ENCODE results near the gene SEC24C. TPM values are rescaled to one million over a fixed set of nuclear protein-coding genes. Genes with fewer than 3 reads are reported as not detected.
"Not testable (repeated sequence)": the region's sequence is repeated elsewhere in the genome, so short reads cannot be mapped to it uniquely, and the experiment has no call there.

SEC24C gene
- total and polyA plus RNA-seq, 2 of the 4 experiments (the other 2 are of a cell fraction): 74.2 to 88.9 TPM

DNA sequence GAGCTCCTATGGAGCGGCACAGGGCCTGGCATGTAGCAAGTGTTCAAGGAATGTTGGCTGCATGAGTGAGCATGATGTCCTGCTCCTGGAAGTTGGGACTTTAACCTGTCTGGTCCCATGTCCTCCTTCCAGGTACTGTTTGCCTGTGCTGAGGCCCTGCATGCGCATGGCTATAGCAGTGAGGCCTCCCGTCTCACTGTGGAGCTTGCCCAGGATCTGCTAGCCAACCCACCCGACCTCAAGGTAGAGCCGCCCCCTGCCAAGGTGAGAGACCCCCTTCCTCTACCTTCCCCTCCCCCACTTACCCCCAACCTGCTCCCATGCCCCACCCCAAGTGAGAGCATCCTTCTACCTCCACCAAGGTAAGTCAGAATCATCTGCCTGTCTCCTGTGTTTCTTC is 49.3 kb downstream of the SEC24C start:
- no peak overlapping the region for H3K9ac ChIP-seq (ENCODE audit: low read depth, low read length)
- H3K9me3 ChIP-seq (ENCODE audit: control insufficient read depth, insufficient read depth, low read length): no peaks in the 10 kb centered on the region
- no peak overlapping the region for H2AFZ ChIP-seq (replicated peaks; ENCODE audit: low read length, poor library complexity)
- ChIA-PET CTCF (no interaction called here), POLR2A (ENCODE audit: unreplicated experiment) (no interaction called here)
- in situ Hi-C loops (cut with MboI; ENCODE audit: low sequenced_read_pairs) (no loop called here), dilution Hi-C loops (cut with HindIII; ENCODE audit: low sequenced_read_pairs, unreplicated experiment) (no loop called here), intact Hi-C loops (cut with micrococcal nuclease) (no loop called here)
- no peak overlapping the region for H3K4me3 ChIP-seq (ENCODE audit: insufficient read depth, low read depth, low read length)
- H4K8ac ChIP-seq (ENCODE audit: low read depth in 2 of 2, low read length in 2 of 2): no peak overlapping the region
- no peak overlapping the region for H2BK15ac ChIP-seq (ENCODE audit: low read depth, low read length)
- no peak for ATAC-seq (ENCODE audit: low read depth)
- DNase-seq: no peak
- peaks cover 87% of the 10 kb centered on the region for H3K36me3 ChIP-seq (ENCODE audit: control insufficient read depth, insufficient read depth, low read length)
- no peak for TF ChIP-seq NFE2L2 (IDR thresholded peaks at IDR 0.05; ENCODE audit: low read depth, low read length)
- TF ChIP-seq MAFK (IDR thresholded peaks at IDR 0.05; ENCODE audit: low read depth, low read length): no peak
- no peak for TF ChIP-seq RFX5 (IDR thresholded peaks at IDR 0.05; ENCODE audit: low read depth, low read length)
- no peak for TF ChIP-seq MXI1 (IDR thresholded peaks at IDR 0.05; ENCODE audit: borderline replicate concordance, low read depth, low read length)
- no peak for TF ChIP-seq BHLHE40 (IDR thresholded peaks at IDR 0.05; ENCODE audit: low read depth, low read length)
- no peak overlapping the region for H2AK5ac ChIP-seq (ENCODE audit: low read depth, low read length)
- no peak overlapping the region for H4K5ac ChIP-seq (ENCODE audit: low read depth, low read length)
- H3K79me1 ChIP-seq (ENCODE audit: low read depth in 1 of 2, low read length in 2 of 2): peaks cover 12 to 30% of the 10 kb centered on the region in 2 experiments
- no peak overlapping the region for H2BK5ac ChIP-seq (ENCODE audit: low read depth, low read length, poor library complexity, severe bottlenecking)
- H3K27ac ChIP-seq (ENCODE audit: insufficient read depth, low read length): no peak overlapping the region
- H2BK120ac ChIP-seq (ENCODE audit: low read depth, low read length): no peak overlapping the region
- peaks cover 11% of the 10 kb centered on the region for H4K20me1 ChIP-seq (ENCODE audit: insufficient read depth, low read length)
- H3K14ac ChIP-seq (replicated peaks; ENCODE audit: low read depth, low read length): no peak overlapping the region
- H3K27me3 ChIP-seq (ENCODE audit: control insufficient read depth, insufficient read depth, low read length): no peaks in the 10 kb centered on the region
- no TSS peak for BruUV-seq (replicated peaks)
- no peak overlapping the region for H3K4ac ChIP-seq (ENCODE audit: low read depth, low read length)
- no peak overlapping the region for H3K23ac ChIP-seq (ENCODE audit: low read depth, low read length)
- no peak overlapping the region for H3K56ac ChIP-seq (ENCODE audit: extremely low read depth, insufficient read depth, low read length)
- no peak overlapping the region for H2AK9ac ChIP-seq (replicated peaks; ENCODE audit: low read depth, low read length, poor library complexity)
- 100% methylated on average over 3 of the region's 5 CpGs; no CpG with 5 or more reads in 1 of the 2 experiments for WGBS, 2 experiments (ENCODE audit: extremely low coverage in 2 of 2, insufficient read length in 1 of 2)
- H3K9me1 ChIP-seq (ENCODE audit: insufficient read depth, low read length): 0 out of 2 replicates have a peak, but pooled peaks cover 7% of the 10 kb centered on the region
- no peaks in the 10 kb centered on the region for H3K4me1 ChIP-seq (ENCODE audit: control insufficient read depth, insufficient read depth, low read length)
- no peak overlapping the region for H3K18ac ChIP-seq (ENCODE audit: low read depth, low read length)
- H2BK20ac ChIP-seq (ENCODE audit: low read depth, low read length): no peak overlapping the region
- no peak overlapping the region for H3K4me2 ChIP-seq (ENCODE audit: low read depth, low read length)
- H4K91ac ChIP-seq (ENCODE audit: insufficient read depth, low read depth, low read length): no peak overlapping the region

DNA sequence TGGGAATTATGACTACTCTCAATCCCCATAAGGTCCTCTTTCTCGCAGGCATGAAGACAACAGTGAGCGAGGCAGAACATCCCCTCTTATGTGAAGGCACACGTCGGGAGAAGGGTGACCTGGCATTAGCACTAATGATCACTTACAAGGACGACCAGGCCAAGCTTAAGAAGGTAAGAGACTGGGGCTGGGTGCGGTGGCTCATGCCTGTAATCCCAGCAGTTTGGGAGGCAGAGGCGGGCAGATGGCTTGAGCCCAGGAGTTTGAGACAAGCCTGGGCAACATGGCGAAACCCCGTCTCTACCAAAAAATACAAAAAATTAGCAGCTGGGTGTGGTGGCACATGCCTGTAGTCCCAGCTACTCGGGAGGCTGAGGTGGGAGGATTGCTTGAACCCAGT is 51.3 kb downstream of the SEC24C start:
- H3K9me3 ChIP-seq (ENCODE audit: control insufficient read depth, insufficient read depth, low read length); CTCF ChIA-PET; H2AFZ ChIP-seq (replicated peaks; ENCODE audit: low read length, poor library complexity); H2AK5ac ChIP-seq (ENCODE audit: low read depth, low read length); H3K56ac ChIP-seq (ENCODE audit: extremely low read depth, insufficient read depth, low read length); H2BK120ac ChIP-seq (ENCODE audit: low read depth, low read length); in situ Hi-C loops (cut with MboI; ENCODE audit: low sequenced_read_pairs); POLR2A ChIA-PET (ENCODE audit: unreplicated experiment); H3K14ac ChIP-seq (replicated peaks; ENCODE audit: low read depth, low read length); H4K91ac ChIP-seq (ENCODE audit: insufficient read depth, low read depth, low read length); BruUV-seq (replicated peaks); H2BK15ac ChIP-seq (ENCODE audit: low read depth, low read length); intact Hi-C loops (cut with micrococcal nuclease); H3K18ac ChIP-seq (ENCODE audit: low read depth, low read length); H3K23ac ChIP-seq (ENCODE audit: low read depth, low read length); ATAC-seq (ENCODE audit: low read depth); H2AK9ac ChIP-seq (replicated peaks; ENCODE audit: low read depth, low read length, poor library complexity); H3K4ac ChIP-seq (ENCODE audit: low read depth, low read length); H2BK20ac ChIP-seq (ENCODE audit: low read depth, low read length); H4K5ac ChIP-seq (ENCODE audit: low read depth, low read length); H2BK5ac ChIP-seq (ENCODE audit: low read depth, low read length, poor library complexity, severe bottlenecking); H3K9ac ChIP-seq (ENCODE audit: low read depth, low read length); H3K27ac ChIP-seq (ENCODE audit: insufficient read depth, low read length); H4K20me1 ChIP-seq (ENCODE audit: insufficient read depth, low read length); H4K8ac ChIP-seq (ENCODE audit: low read depth in 2 of 2, low read length in 2 of 2); H3K9me1 ChIP-seq (ENCODE audit: insufficient read depth, low read length); H3K27me3 ChIP-seq (ENCODE audit: control insufficient read depth, insufficient read depth, low read length); H3K4me2 ChIP-seq (ENCODE audit: low read depth, low read length); DNase-seq; H3K4me3 ChIP-seq (ENCODE audit: insufficient read depth, low read depth, low read length); dilution Hi-C loops (cut with HindIII; ENCODE audit: low sequenced_read_pairs, unreplicated experiment); H3K4me1 ChIP-seq (ENCODE audit: control insufficient read depth, insufficient read depth, low read length): not testable (repeated sequence)
- WGBS, 2 experiments (ENCODE audit: extremely low coverage in 2 of 2, insufficient read length in 1 of 2): 90% methylated on average over 4 of the region's 10 CpGs; no CpG with 5 or more reads in 1 of the 2 experiments
- Histone ChIP-seq H3K79me1 (ENCODE audit: low read depth in 1 of 2, low read length in 2 of 2) (peaks cover 10 to 18% of the 10 kb centered on the region in 2 experiments; a peak in 3 of 4 replicates), H3K36me3 (ENCODE audit: control insufficient read depth, insufficient read depth, low read length) (peaks cover 87% of the 10 kb centered on the region)

All from IMR-90 (cell line).